Fibroblast of mammary gland (primary cell): ENCODE data around the gene SELENOV.

Experiments used
- DNase-seq: peaks from one replicate; pipeline ENCODE4 v3.0.0-alpha.2; 2010; ENCODE audit warnings: low read depth
- H3K4me3 ChIP-seq: 2 replicates; pipeline ENCODE4 v1.5.1; 2011; ENCODE audit warnings: low read depth, mild to moderate bottlenecking, low read length, moderate library complexity; ENCODE audit not compliant: control insufficient read depth
- CTCF ChIP-seq: conservative IDR thresholded peaks from 2 replicates; pipeline ENCODE4 v1.5.1; 2011; ENCODE audit warnings: low read depth, low read length, inconsistent platforms; ENCODE audit not compliant: control insufficient read depth, insufficient read depth

The SELENOV gene

GRCh38 chr19:39507715-39508364 is 7.1 kb upstream of the SELENOV start:
- H3K4me3 ChIP-seq: peak overlapping the region; percentile 44
- TF ChIP-seq CTCF: no peak
- no peak for DNase-seq

GRCh38 chr19:39508629-39509028 is 6.3 kb upstream of the SELENOV start:
- no peak overlapping the region for H3K4me3 ChIP-seq
- TF ChIP-seq CTCF: no peak
- DNase-seq: no peak

DNA sequence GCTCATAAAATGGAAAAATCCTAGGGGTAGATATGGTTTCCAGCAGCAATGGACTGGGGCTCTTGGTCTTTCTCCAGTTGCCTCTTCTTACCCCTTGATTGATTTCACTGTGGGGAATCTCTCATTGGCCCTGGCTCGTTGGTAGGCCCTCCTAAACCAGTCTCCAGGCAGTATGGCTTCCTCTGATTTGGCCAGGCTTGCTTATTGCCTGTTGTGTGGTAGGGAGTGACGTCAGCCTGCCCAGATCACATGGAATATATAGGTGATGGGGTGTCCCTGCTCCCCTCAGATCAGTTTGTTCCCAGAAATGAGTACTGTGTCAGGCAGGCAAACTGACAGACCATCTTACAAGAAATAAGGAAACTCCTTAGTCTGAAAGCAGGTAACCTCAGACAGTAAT is 5.7 kb upstream of the SELENOV start:
- no peak for DNase-seq

GRCh38 chr19:39512988-39513387 is 2.0 kb upstream of the SELENOV start:
- TF ChIP-seq CTCF: no peak
- no peak overlapping the region for H3K4me3 ChIP-seq
- no peak for DNase-seq

More for the DNA sequence above, 5.7 kb upstream of the SELENOV start:
- H3K4me3 ChIP-seq: no peak overlapping the region
- TF ChIP-seq CTCF: no peak

DNA sequence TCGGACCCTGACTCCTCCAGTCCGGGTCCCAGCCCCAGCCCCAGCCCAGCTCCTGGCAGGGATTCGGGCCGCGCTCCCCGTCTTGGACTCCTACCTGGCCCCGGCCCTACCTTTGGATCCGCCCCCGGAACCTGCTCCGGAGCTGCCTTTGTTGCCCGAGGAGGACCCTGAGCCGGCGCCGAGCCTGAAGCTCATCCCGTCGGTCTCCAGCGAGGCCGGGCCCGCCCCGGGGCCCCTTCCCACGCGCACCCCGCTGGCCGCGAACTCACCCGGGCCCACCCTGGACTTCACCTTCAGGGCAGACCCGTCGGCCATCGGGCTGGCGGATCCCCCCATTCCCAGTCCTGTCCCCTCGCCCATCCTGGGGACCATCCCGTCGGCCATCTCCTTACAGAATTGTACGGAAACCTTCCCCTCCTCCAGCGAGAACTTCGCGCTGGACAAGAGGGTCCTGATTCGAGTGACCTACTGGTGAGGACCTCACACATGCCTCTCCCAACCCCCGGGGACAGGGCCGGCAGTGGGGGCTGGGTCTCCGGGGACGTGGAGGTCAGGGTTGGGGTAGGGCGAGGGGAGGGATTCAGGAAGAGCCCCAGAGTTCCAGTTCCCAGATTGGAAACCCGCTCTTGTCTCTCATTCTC is 732 bp downstream of the SELENOV start:
- no peak overlapping the region for H3K4me3 ChIP-seq
- TF ChIP-seq CTCF: no peak
- DNase-seq: no peak

DNA sequence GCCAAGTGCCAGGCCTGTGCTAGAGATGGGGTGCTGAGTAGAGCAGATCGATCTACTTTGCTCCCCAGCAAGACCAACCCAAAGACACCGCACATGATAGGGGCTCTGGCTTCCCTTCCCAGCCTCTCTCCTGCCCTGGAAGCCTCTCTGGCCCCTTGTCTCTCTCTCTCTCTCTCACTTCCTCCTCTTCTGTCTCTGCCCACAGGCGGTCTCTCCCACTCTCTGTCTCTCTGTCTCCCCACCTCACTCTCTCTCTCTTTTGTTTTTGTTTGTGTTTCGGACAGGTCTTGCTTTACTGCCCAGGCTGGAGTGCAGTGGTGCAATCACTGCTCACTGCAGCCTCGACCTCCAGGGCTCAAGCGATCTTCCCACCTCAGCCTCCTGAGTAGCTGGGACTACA is 1.3 kb downstream of the SELENOV start:
- TF ChIP-seq CTCF: no peak
- no peak overlapping the region for H3K4me3 ChIP-seq
- no peak for DNase-seq
